22Rv1 (cell line): ENCODE results near the gene GUK1.

ENCODE experiments used
- CTCF ChIP-seq: fragments of 450-650 bp; IDR thresholded peaks from 2 replicates; pipeline ENCODE4 v1.5.1; 2017; ENCODE audit warnings: mild to moderate bottlenecking
- ZFX ChIP-seq: fragments of 450-650 bp; IDR thresholded peaks from 2 replicates; pipeline ENCODE4 v1.6.1; 2017; ENCODE audit warnings: antibody characterized with exemption, borderline replicate concordance

GRCh38 chr1:228108742-228109072 lies 31.4 kb upstream of the GUK1 start:
- TF ChIP-seq CTCF (no peak), ZFX (no peak)
